Esophagus squamous epithelium (tissue), 4 donors: ENCODE measurements around the gene HSBP1L1.

Source experiments
- CTCF ChIP-seq, 6 experiments: fragments of 450-650 bp in 4 of 6; fragments of 200-600 bp in 2 of 6; sonication (generic) in 2 of 6; IDR thresholded peaks; one replicate each; pipeline ENCODE4 v1.5.1; 2016 to 2019; ENCODE audit warnings: antibody characterized with exemption in 6 of 6, mild to moderate bottlenecking in 4 of 6, moderate library complexity in 4 of 6
- POLR2A ChIP-seq, 4 donors: fragments of 450-650 bp; IDR thresholded peaks; one replicate each; pipeline ENCODE4 v1.6.1; 2017; ENCODE audit warnings: antibody characterized with exemption in 4 of 4, mild to moderate bottlenecking in 4 of 4, moderate library complexity in 3 of 4

GRCh38 chr18:80002468-80002867 is 38.0 kb downstream of the HSBP1L1 start:
- TF ChIP-seq POLR2A (IDR thresholded peaks at IDR 0.05) (no peak), CTCF (IDR thresholded peaks at IDR 0.05) (no peak)
